Osteoblast (primary cell): ENCODE results near the gene CD164L2. TPM values are rescaled to one million over a fixed set of nuclear protein-coding genes. Genes with fewer than 3 reads are reported as not detected.

Experiments used
- DNase-seq: peaks from one replicate; pipeline ENCODE4 v3.0.0; 2011; ENCODE audit warnings: low spot score, mixed read lengths; ENCODE audit not compliant: insufficient read length; ENCODE audit errors: missing footprints
- H2AFZ ChIP-seq: 2 replicates; pipeline ENCODE4 v1.6.0; 2011; ENCODE audit warnings: mild to moderate bottlenecking, low read length
- H3K27ac ChIP-seq: 2 replicates; pipeline ENCODE4 v1.5.1; 2011; ENCODE audit warnings: mild to moderate bottlenecking, low read depth, low read length, moderate library complexity
- H3K27me3 ChIP-seq: 2 replicates; pipeline ENCODE4 v1.6.0; 2012; ENCODE audit warnings: mild to moderate bottlenecking, control low read depth, inconsistent platforms, low read length, moderate library complexity; ENCODE audit not compliant: insufficient read depth
- H3K36me3 ChIP-seq: 2 replicates; pipeline ENCODE4 v1.5.1; 2011; ENCODE audit warnings: mild to moderate bottlenecking, low read length, control low read depth, moderate library complexity; ENCODE audit not compliant: insufficient read depth
- H3K4me1 ChIP-seq: 2 replicates; pipeline ENCODE4 v1.5.1; 2011; ENCODE audit warnings: mild to moderate bottlenecking, low read length, control low read depth, moderate library complexity; ENCODE audit not compliant: insufficient read depth
- H3K4me2 ChIP-seq: 2 replicates; pipeline ENCODE4 v1.6.0; 2011; ENCODE audit warnings: mild to moderate bottlenecking, low read length; ENCODE audit not compliant: insufficient read depth
- H3K4me3 ChIP-seq: fragments of 200-600 bp; sonication (generic); 3 replicates; pipeline ENCODE4 v1.5.1; 2012; ENCODE audit warnings: mild to moderate bottlenecking, low read length, inconsistent platforms; ENCODE audit not compliant: insufficient read depth
- H3K79me2 ChIP-seq: 2 replicates; pipeline ENCODE4 v1.6.0; 2012; ENCODE audit warnings: mild to moderate bottlenecking, low read length, control low read depth, inconsistent platforms; ENCODE audit not compliant: insufficient read depth
- H3K9me3 ChIP-seq: 2 replicates; pipeline ENCODE4 v1.5.1; 2011; ENCODE audit warnings: low read depth, low read length, control low read depth
- H4K20me1 ChIP-seq: 2 replicates; pipeline ENCODE4 v1.6.0; 2012; ENCODE audit warnings: mild to moderate bottlenecking, low read length, control low read depth; ENCODE audit not compliant: insufficient read depth
- total RNA-seq: library from RNA; depleted of rRNA; stranded (reverse); fragments of >200 nt; gene quantifications from 2 replicates; pipeline ENCODE4 v1.2.3, GENCODE V29; 2012
- TF ChIP-seq, protein P1 (sequence below): IDR thresholded peaks from 2 replicates; pipeline ENCODE4 v1.5.1; 2011; ENCODE audit warnings: mild to moderate bottlenecking, low read depth, low read length, moderate library complexity; ENCODE audit errors: extremely low read depth

CD164L2 gene
- total RNA-seq, 1 donor = not detected

DNA sequence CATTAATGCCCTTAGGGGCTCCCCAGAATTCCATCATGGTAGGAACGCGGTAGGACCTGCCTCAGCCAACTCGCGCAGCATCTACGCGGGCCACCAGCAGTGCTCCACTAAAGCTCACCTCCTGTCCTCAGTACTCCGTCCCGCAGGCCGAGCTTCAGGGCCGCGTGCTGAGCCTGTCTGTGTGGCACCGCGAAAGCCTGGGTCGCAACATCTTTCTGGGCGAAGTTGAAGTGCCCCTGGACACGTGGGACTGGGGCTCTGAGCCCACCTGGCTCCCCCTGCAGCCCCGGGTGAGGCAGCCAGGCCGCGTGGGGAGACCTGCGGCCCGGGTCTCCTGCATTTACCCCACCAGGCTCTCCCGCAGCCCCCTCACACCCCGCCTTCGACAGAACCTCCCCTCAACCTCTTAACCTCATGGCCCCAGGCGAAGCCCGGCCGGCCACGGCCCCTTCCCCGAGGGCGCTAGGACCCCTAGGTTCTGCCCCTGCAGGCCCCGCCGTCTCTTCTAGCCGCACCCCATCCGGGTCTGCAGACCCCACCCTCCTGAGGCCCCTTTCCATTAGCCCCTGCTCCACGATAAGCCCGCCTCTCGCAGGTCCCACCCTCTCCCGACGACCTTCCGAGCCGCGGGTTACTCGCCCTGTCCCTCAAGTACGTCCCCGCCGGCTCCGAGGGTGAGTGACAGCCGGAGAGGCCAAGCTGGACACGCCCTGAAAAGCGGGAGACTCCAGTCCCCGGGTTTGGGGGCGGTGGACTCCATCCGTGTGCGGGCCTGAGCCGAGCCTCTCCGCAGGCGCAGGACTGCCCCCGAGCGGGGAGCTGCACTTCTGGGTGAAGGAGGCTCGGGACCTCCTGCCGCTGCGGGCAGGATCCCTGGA is 32.2 kb downstream of the CD164L2 start:
- Histone ChIP-seq H3K4me1 (peaks cover 2% of the 10 kb centered on the region), H3K4me3 (no peak overlapping the region), H3K27me3 (no peaks in the 10 kb centered on the region), H3K79me2 (no peaks in the 10 kb centered on the region), H2AFZ (no peak overlapping the region), H3K4me2 (peak overlapping the region; percentile 9), H3K9me3 (no peaks in the 10 kb centered on the region), H4K20me1 (no peaks in the 10 kb centered on the region), H3K36me3 (peaks cover 10% of the 10 kb centered on the region), H3K27ac (no peak overlapping the region)
- DNase-seq = peak; percentile 87
- TF ChIP-seq, protein P1, sequence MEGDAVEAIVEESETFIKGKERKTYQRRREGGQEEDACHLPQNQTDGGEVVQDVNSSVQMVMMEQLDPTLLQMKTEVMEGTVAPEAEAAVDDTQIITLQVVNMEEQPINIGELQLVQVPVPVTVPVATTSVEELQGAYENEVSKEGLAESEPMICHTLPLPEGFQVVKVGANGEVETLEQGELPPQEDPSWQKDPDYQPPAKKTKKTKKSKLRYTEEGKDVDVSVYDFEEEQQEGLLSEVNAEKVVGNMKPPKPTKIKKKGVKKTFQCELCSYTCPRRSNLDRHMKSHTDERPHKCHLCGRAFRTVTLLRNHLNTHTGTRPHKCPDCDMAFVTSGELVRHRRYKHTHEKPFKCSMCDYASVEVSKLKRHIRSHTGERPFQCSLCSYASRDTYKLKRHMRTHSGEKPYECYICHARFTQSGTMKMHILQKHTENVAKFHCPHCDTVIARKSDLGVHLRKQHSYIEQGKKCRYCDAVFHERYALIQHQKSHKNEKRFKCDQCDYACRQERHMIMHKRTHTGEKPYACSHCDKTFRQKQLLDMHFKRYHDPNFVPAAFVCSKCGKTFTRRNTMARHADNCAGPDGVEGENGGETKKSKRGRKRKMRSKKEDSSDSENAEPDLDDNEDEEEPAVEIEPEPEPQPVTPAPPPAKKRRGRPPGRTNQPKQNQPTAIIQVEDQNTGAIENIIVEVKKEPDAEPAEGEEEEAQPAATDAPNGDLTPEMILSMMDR = no peak

DNA sequence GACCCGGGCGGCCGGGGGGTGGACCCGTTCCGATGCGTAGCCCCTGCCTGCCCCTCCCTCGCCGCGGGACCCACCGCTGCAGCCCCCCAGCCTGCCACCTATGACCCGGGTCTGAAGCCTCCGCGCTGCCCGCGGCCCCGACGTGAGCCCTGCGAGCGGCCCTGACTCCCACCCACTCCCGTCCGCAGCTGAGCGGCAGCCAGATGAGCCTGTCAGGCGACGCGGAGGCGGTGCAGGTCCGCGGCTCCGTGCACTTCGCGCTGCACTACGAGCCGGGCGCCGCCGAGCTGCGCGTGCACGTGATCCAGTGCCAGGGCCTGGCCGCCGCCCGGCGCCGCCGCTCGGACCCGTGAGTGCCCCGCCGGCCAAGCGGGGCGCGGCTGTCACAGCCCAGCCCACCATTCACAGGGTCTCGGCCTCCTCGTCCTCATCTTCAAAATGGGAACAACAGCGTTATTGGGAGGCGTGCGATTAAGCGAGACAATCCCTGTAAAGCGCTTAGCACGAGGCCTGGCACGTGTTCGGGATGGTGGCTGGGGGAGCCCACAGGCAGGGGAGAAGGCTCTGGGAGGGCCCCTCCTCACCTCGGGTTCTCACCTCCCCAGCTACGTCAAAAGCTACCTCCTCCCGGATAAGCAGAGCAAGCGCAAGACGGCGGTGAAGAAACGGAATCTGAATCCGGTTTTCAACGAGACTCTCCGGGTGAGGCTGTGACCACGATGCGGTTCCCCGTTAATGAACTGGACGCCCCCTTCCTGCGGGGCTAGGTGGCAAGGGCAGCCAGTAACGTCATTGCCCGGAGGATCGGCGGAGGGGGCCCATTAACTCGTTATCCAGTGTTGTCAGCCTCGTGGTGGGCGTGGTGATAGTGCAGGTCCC is 33.1 kb downstream of the CD164L2 start:
- Histone ChIP-seq H4K20me1 (no peaks in the 10 kb centered on the region), H2AFZ (peak overlapping the region; percentile 41), H3K79me2 (no peaks in the 10 kb centered on the region), H3K27me3 (no peaks in the 10 kb centered on the region), H3K4me2 (peak overlapping the region; percentile 67), H3K36me3 (peaks cover 2% of the 10 kb centered on the region), H3K9me3 (no peaks in the 10 kb centered on the region), H3K27ac (no peak overlapping the region), H3K4me1 (peaks cover 2% of the 10 kb centered on the region), H3K4me3 (peak overlapping the region; percentile 65)
- TF ChIP-seq, protein P1 = no peak
- DNase-seq = peak; percentile 99

DNA sequence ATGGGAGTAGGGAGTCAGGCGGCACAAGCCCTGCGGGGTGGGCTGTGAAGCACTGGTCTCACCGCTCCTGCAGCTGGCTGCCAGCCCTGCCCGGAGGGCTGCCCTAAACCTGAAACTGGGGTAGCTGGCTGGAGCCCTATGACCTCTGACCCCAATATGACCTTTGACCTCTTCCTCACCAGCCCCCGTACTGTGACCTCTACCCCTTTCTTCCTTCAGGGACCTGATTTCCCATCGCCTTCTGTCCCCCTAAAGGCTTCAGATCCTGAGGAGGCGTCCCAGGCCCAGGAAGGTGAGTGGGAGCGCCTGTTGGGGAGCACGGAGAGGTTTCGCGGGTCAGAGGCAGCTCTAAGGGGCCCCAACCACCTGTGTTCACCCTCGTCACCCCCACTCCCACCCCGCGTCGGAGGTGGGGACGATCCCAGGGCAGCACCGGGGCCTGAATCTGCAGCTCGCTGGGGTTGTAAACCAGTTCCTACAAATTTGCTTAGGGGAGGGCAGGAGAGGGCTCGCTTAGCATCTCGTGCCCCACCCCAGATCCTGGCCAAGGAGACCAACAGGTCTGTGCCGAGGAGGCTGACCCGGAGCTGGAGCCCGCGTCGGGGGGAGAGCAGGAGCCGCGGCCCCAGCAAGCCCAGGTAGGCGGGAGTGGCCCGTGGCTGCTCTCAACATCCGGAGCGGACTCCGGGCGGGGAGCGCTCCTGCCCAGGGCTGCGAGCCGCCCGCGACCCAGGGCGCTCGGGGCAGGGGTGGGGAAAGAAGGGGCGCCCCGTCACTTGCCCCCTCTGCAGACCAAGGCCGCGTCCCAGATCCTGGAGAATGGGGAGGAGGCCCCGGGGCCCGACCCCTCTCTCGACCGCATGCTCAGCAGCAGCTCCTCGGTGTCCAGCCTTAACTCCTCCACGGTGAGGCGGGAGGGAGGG is 34.0 kb downstream of the CD164L2 start:
- H3K27me3 ChIP-seq = no peaks in the 10 kb centered on the region
- H3K79me2 ChIP-seq = no peaks in the 10 kb centered on the region
- no peaks in the 10 kb centered on the region for H3K9me3 ChIP-seq
- H3K27ac ChIP-seq = no peak overlapping the region
- no peaks in the 10 kb centered on the region for H3K36me3 ChIP-seq
- no peaks in the 10 kb centered on the region for H4K20me1 ChIP-seq
- DNase-seq = peak; percentile 93
- TF ChIP-seq, protein P1 = no peak
- peak overlapping the region; percentile 22 for H2AFZ ChIP-seq
- peaks cover 2% of the 10 kb centered on the region for H3K4me1 ChIP-seq
- H3K4me2 ChIP-seq = peak overlapping the region; percentile 67
- H3K4me3 ChIP-seq = peak overlapping the region; percentile 65
